ENCODE data around the gene FCGR3A. TPM values are rescaled to one million over a fixed set of nuclear protein-coding genes. Genes with fewer than 3 reads are reported as not detected.

FCGR3A gene
- total RNA-seq (2012; rRNA removed), result not detected in 2 replicates
- polyA plus RNA-seq (2012; rRNA removed), result not detected in 2 replicates
- polyA plus RNA-seq (2012; cell fraction: cytosol; rRNA removed), result not detected in 2 replicates
- polyA plus RNA-seq (2012; cell fraction: nucleus; rRNA removed; ENCODE audit: low replicate concordance), result not detected in 2 replicates
- not detected for Bru-seq, nascent RNA
- BruChase-seq, experiment 1, labeled RNA remaining after a 6-hour chase, result not detected
- not detected for BruChase-seq, experiment 2, labeled RNA remaining after a 2-hour chase
- long read RNA-seq, result 0 reads

GRCh38 chr1:161549652-161550051 lies at the start of gene FCGR3A:
Gene FCGR3A (minus strand): TSS chr1:161549818. CDS start chr1:161549736, 82 bp downstream.
- POLR2A ChIA-PET (ENCODE audit: unreplicated experiment), result no interaction called here
- Histone ChIP-seq H3K4me2 (ENCODE audit: low read depth, low read length) (no peak within 1 kb of the TSS), H4K8ac (ENCODE audit: low read depth in 2 of 2, low read length in 2 of 2) (no peak within 1 kb of the TSS), H3K4ac (ENCODE audit: low read depth, low read length) (no peak within 1 kb of the TSS), H3K27me3 (ENCODE audit: control insufficient read depth, insufficient read depth, low read length) (peaks cover 2% of the 10 kb centered on the region; the same call in 1 of the 2 replicates), H3K9me1 (ENCODE audit: insufficient read depth, low read length) (no peaks in the 10 kb centered on the region), H3K79me1 (ENCODE audit: low read depth in 1 of 2, low read length in 2 of 2) (no peaks in the 10 kb centered on the region), H3K23ac (ENCODE audit: low read depth, low read length) (no peak within 1 kb of the TSS), H3K9me3 (ENCODE audit: control insufficient read depth, insufficient read depth, low read length) (no peaks in the 10 kb centered on the region), H3K4me1 (ENCODE audit: control insufficient read depth, insufficient read depth, low read length) (no peaks in the 10 kb centered on the region), H2AK9ac (replicated peaks; ENCODE audit: low read depth, low read length, poor library complexity) (no peak within 1 kb of the TSS), H2AK5ac (ENCODE audit: low read depth, low read length) (no peak within 1 kb of the TSS), H2BK120ac (ENCODE audit: low read depth, low read length) (no peak within 1 kb of the TSS), H3K36me3 (ENCODE audit: control insufficient read depth, insufficient read depth, low read length) (no peaks in the 10 kb centered on the region), H2BK5ac (ENCODE audit: low read depth, low read length, poor library complexity, severe bottlenecking) (no peak within 1 kb of the TSS), H4K5ac (ENCODE audit: low read depth, low read length) (no peak within 1 kb of the TSS), H2BK20ac (ENCODE audit: low read depth, low read length) (no peak within 1 kb of the TSS), H3K9ac (ENCODE audit: low read depth, low read length) (no peak within 1 kb of the TSS), H3K27ac (ENCODE audit: insufficient read depth, low read length) (no peak within 1 kb of the TSS), H4K91ac (ENCODE audit: insufficient read depth, low read depth, low read length) (no peak within 1 kb of the TSS), H4K20me1 (ENCODE audit: insufficient read depth, low read length) (no peaks in the 10 kb centered on the region), H3K18ac (ENCODE audit: low read depth, low read length) (no peak within 1 kb of the TSS), H2AFZ (replicated peaks; ENCODE audit: low read length, poor library complexity) (no peak within 1 kb of the TSS), H3K4me3 (ENCODE audit: insufficient read depth, low read depth, low read length) (no peak within 1 kb of the TSS), H3K56ac (ENCODE audit: extremely low read depth, insufficient read depth, low read length) (no peak within 1 kb of the TSS), H2BK15ac (ENCODE audit: low read depth, low read length) (no peak within 1 kb of the TSS), H3K14ac (replicated peaks; ENCODE audit: low read depth, low read length) (no peak within 1 kb of the TSS)
- DNase-seq (no peak), ATAC-seq (ENCODE audit: low read depth) (no peak)
- CTCF ChIA-PET, result no interaction called here
- in situ Hi-C loops (cut with MboI; ENCODE audit: low sequenced_read_pairs) (loop anchor here (10.0 kb wide), 1 partner anchor 185 kb away; no protein-coding TSS in a partner anchor), dilution Hi-C loops (cut with HindIII; ENCODE audit: low sequenced_read_pairs, unreplicated experiment) (no loop called here), intact Hi-C loops (cut with micrococcal nuclease) (no loop called here)
- TF ChIP-seq CEBPB (IDR thresholded peaks at IDR 0.05; ENCODE audit: low read depth, low read length), result no peak
- TF ChIP-seq FOS (IDR thresholded peaks at IDR 0.05; ENCODE audit: low read depth, low read length), result no peak
- no peak for TF ChIP-seq CTCF (conservative IDR thresholded peaks at IDR 0.05; ENCODE audit: low read depth, low read length)
- no peak for TF ChIP-seq MAZ (IDR thresholded peaks at IDR 0.05; ENCODE audit: borderline replicate concordance, low read depth, low read length)
- TF ChIP-seq RAD21 (IDR thresholded peaks at IDR 0.05; ENCODE audit: low read length), result no peak
- no peak for TF ChIP-seq MAFK (IDR thresholded peaks at IDR 0.05; ENCODE audit: low read depth, low read length)
- TF ChIP-seq POLR2A (IDR thresholded peaks at IDR 0.05; ENCODE audit: low read depth, low read length), result no peak
- no peak for TF ChIP-seq CHD1 (IDR thresholded peaks at IDR 0.05; ENCODE audit: low read depth, low read length)
- TF ChIP-seq SMC3 (IDR thresholded peaks at IDR 0.05; ENCODE audit: low read depth, low read length), result no peak
- no peak for TF ChIP-seq MXI1 (IDR thresholded peaks at IDR 0.05; ENCODE audit: borderline replicate concordance, low read depth, low read length)
- TF ChIP-seq NFE2L2 (IDR thresholded peaks at IDR 0.05; ENCODE audit: low read depth, low read length), result no peak
- no peak for TF ChIP-seq BHLHE40 (IDR thresholded peaks at IDR 0.05; ENCODE audit: low read depth, low read length)
- no peak for TF ChIP-seq RFX5 (IDR thresholded peaks at IDR 0.05; ENCODE audit: low read depth, low read length)
- no peak for TF ChIP-seq ELK1 (IDR thresholded peaks at IDR 0.05; ENCODE audit: borderline replicate concordance, low read depth, low read length)
- TF ChIP-seq RCOR1 (IDR thresholded peaks at IDR 0.05; ENCODE audit: insufficient replicate concordance, low read length), result no peak
- no CpG with 5 or more reads among the region's 2 CpGs for WGBS, 2 experiments (ENCODE audit: extremely low coverage in 2 of 2, insufficient read length in 1 of 2)
- BruUV-seq (replicated peaks), result no TSS peak

All from IMR-90 (cell line).